Measurements from ENCODE around the gene TMEM72. TPM values are rescaled to one million over a fixed set of nuclear protein-coding genes. Genes with fewer than 3 reads are reported as not detected.

TMEM72 gene
- total and polyA plus RNA-seq, 2 of the 13 experiments (the other 11 are each of a cell fraction or from before 2014, with no cell fraction given) = 0.04 TPM; not detected in 1

GRCh38 chr10:44864637-44865288 is 46.4 kb upstream of the TMEM72 start (continued):
- TF ChIP-seq DZIP1 (CRISPR knock-in tag; IDR thresholded peaks at IDR 0.05) (no peak), FOSL2 (CRISPR knock-in tag; IDR thresholded peaks at IDR 0.05) (0 out of 2 replicates have a peak, but pooled peaks have one; percentile 24), SP5 (CRISPR knock-in tag; IDR thresholded peaks at IDR 0.05; ENCODE audit: borderline replicate concordance, low read depth) (no peak), ZNF441 (CRISPR knock-in tag; IDR thresholded peaks at IDR 0.05; ENCODE audit: borderline replicate concordance) (peak; percentile 74; the same call in 1 of the 2 replicates), JUND (CRISPR knock-in tag; IDR thresholded peaks at IDR 0.05) (0 out of 2 replicates have a peak, but pooled peaks have one; percentile 16), KAT8 (CRISPR knock-in tag; IDR thresholded peaks at IDR 0.05) (peak; percentile 43; the same call in 1 of the 2 replicates), CEBPG (CRISPR knock-in tag; IDR thresholded peaks at IDR 0.05) (peak; percentile 44; the same call in 1 of the 2 replicates), IRF9 (CRISPR knock-in tag; IDR thresholded peaks at IDR 0.05; ENCODE audit: borderline replicate concordance) (peak; percentile 45; the same call in 1 of the 2 replicates), STAG1 (CRISPR knock-in tag; IDR thresholded peaks at IDR 0.05) (peak; percentile 84), ZSCAN30 (CRISPR knock-in tag; IDR thresholded peaks at IDR 0.05) (0 out of 2 replicates have a peak, but pooled peaks have one; percentile 35), RAD21 (CRISPR knock-in tag; IDR thresholded peaks at IDR 0.05) (peak; percentile 87), ZNF770 (CRISPR knock-in tag; IDR thresholded peaks at IDR 0.05) (0 out of 2 replicates have a peak, but pooled peaks have one; percentile 18), RBFOX2 (IDR thresholded peaks at IDR 0.05; ENCODE audit: low read depth, low read length) (no peak), NAIF1 (CRISPR knock-in tag; IDR thresholded peaks at IDR 0.05; ENCODE audit: borderline replicate concordance) (0 out of 2 replicates have a peak, but pooled peaks have one; percentile 38), NR2F6 (IDR thresholded peaks at IDR 0.05) (no peak), NR2F6 (CRISPR knock-in tag; IDR thresholded peaks at IDR 0.05) (no peak), ZNF556 (CRISPR knock-in tag; IDR thresholded peaks at IDR 0.05; ENCODE audit: borderline replicate concordance) (peak; percentile 85; the same call in 1 of the 2 replicates), ZNF644 (CRISPR knock-in tag; IDR thresholded peaks at IDR 0.05; ENCODE audit: low read depth) (no peak), TEAD3 (CRISPR knock-in tag; optimal IDR thresholded peaks at IDR 0.05; ENCODE audit: borderline replicate concordance) (peak; percentile 19), KDM5A (IDR thresholded peaks at IDR 0.05; ENCODE audit: borderline replicate concordance, low read length) (no peak), ZNF691 (CRISPR knock-in tag; IDR thresholded peaks at IDR 0.05; ENCODE audit: borderline replicate concordance, low read depth) (peak; percentile 72; the same call in 1 of the 2 replicates), SMC3 (IDR thresholded peaks at IDR 0.05; ENCODE audit: low read length) (peak; percentile 12; the same call in 1 of the 2 replicates), CTCF (CRISPR knock-in tag; IDR thresholded peaks at IDR 0.05) (peak; percentile 93)
